GM12875 (cell line): Measurements from ENCODE around the gene AP2A2.

Source experiments
- H3K4me3 ChIP-seq: one replicate; pipeline ENCODE4 v1.5.1; 2011; ENCODE audit warnings: low read depth, low read length, control low read depth
- TF ChIP-seq, protein P1 (sequence below): IDR thresholded peaks from 2 replicates; pipeline ENCODE4 v1.5.1; 2011; ENCODE audit warnings: low read depth, mild to moderate bottlenecking, control low read depth, inconsistent platforms, low read length, moderate library complexity, borderline replicate concordance; ENCODE audit not compliant: insufficient read depth

The AP2A2 gene

DNA sequence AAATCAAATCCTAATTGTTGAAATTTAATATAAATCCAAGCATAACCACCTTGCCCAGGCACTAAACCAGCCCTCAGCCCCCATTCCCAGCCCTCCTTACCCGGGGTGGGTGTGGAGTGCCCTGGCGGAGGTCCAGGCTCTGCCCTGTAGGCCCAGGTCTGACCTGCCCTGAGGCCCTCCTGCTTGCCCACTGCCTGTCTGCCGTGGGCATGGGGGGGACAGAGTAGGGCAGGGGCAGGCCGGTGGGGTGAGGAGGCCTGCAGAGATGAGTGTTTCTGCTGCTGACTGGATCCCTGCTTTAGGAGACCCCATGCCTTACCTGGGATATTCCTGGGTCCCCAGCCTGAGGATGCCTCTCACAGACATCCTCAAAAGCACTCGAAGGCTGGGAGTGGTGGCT, 11.5 kb upstream of the AP2A2 start:
- no peak overlapping the region for H3K4me3 ChIP-seq
- TF ChIP-seq, protein P1, sequence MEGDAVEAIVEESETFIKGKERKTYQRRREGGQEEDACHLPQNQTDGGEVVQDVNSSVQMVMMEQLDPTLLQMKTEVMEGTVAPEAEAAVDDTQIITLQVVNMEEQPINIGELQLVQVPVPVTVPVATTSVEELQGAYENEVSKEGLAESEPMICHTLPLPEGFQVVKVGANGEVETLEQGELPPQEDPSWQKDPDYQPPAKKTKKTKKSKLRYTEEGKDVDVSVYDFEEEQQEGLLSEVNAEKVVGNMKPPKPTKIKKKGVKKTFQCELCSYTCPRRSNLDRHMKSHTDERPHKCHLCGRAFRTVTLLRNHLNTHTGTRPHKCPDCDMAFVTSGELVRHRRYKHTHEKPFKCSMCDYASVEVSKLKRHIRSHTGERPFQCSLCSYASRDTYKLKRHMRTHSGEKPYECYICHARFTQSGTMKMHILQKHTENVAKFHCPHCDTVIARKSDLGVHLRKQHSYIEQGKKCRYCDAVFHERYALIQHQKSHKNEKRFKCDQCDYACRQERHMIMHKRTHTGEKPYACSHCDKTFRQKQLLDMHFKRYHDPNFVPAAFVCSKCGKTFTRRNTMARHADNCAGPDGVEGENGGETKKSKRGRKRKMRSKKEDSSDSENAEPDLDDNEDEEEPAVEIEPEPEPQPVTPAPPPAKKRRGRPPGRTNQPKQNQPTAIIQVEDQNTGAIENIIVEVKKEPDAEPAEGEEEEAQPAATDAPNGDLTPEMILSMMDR: no peak

- H3K4me3 ChIP-seq: no peak overlapping the region
- TF ChIP-seq, protein P1: no peak
Measured at GRCh38 chr11:914747-915501, 10.7 kb upstream of the AP2A2 start.

- TF ChIP-seq, protein P1: no peak
Measured at GRCh38 chr11:917426-917825, 8.2 kb upstream of the AP2A2 start.

DNA sequence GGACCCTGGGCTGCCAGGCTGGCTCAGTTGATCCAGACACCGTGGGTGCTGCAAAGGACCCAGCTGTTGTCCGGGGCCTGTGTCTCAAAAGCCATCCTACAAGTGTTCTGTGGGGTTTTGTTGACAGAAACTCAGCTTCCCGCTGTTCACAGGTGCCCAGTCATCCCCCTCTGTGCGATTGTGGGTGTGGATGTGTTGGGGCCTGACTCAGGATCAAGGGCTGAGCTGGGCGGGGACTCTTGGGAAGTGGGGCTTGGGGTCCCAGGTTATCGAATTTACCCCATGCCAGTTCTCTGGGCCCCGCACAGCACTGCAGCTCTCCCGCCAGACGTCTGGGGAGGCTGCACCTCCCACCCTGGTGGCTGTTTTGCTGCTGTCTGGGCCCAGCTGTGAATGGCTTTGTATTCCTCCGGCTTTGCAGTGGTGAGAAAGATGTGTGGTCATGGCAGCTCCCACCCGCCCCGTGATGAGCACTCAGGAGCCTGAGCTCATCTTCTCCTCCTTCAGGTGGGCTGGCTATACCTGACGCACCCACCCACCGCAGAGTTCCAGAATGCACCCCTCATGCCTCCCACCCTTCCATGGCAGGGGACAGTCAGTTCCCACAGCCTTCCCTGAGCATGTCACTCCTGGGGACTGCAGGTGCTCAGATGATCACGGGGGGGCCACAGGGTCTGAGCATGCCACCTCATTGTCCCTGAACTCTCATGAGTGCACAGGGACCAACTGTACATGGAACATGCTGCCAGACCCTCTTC, 3.6 kb upstream of the AP2A2 start:
- no peak overlapping the region for H3K4me3 ChIP-seq
- TF ChIP-seq, protein P1: no peak

More at GRCh38 chr11:917426-917825, 8.2 kb upstream of the AP2A2 start:
- no peak overlapping the region for H3K4me3 ChIP-seq

DNA sequence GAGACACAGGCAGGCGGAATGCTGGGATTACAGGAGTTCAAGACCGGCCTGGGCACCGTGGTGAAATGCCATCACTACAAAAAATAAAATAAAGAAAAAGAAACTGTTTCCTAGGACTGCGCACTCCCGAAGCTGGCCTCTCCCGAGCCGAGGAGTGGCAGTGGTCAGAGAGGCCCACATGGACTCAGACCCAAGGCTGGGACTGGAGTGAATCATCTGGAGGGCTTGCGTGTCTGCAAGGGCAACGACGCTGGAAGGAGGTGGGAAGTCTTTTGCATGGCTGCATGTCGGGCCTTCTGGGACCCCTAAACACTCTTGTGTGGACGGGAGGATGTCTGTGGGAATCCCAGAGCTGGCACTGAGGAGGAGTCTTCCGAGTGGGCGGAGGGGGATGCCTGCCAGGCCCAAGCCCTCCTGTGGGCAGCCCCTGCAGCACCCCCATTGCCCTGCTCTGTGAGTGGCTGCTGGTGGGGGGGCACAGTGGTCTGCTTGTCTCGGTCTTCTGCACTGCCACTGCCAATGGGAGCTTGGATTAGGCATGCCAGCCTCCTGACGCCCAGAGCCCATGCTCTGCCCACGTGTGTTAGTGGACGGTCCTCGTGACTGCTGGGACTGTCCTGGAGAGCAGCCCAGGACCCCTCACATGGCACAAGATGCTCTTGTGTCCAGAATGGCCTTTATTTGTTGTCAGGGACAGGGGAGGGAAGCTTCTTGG, 1.8 kb upstream of the AP2A2 start:
- TF ChIP-seq, protein P1: no peak
- no peak overlapping the region for H3K4me3 ChIP-seq

DNA sequence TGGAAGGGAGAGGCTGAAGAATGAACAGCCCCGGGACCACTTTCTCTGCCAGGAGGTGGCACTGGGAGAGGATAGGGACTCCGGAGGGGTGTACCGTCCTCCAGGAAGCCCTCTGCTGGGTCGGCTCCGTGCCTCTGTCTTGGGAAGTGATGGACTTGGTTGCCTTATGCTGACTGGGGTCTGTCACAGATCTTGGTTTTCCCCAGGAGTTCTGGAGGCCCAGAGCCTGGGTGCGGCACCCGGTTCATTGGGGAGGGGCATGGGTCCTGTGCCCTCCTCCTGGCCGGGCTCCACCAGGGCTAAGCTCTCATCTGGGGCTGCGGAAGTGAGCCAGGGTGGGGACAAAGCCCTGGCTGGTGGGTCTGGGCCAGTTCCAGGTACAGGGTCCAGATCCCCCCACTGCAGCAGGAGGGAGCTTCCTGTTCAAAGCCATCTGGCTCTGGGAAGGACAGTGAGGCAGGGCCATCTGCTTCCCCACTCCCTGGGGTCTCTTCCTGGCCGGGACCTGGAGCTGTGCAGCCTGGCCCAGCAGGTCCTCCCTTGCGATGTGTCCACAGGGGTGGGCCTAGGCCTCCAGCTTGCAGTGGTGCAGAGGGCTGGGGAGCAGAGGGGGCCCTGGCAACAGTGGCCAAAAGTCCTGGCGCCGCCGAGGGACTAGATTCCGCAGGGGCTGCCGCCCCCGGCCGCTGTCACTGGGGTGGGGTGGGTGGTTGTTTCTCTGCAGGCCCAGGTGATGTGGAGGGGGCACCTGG, 1.1 kb upstream of the AP2A2 start:
- H3K4me3 ChIP-seq: no peak overlapping the region
- TF ChIP-seq, protein P1: no peak
